OCI-LY7 (cell line): ENCODE results near the gene THSD7A.

Source experiments
- CTCF ChIP-seq: fragments of 200-600 bp; sonication (generic); conservative IDR thresholded peaks from 2 replicates; pipeline ENCODE4 v1.5.1; 2014; ENCODE audit warnings: mild to moderate bottlenecking, antibody characterized with exemption, low read length, moderate library complexity, mixed read lengths
- EZH2phosphoT487 ChIP-seq: fragments of 200-600 bp; sonication (generic); IDR thresholded peaks from 2 replicates; pipeline ENCODE4 v1.6.1; 2018; ENCODE audit warnings: low read depth, borderline replicate concordance, mild to moderate bottlenecking, mixed run types, antibody characterized with exemption, low read length, moderate library complexity, mixed read lengths

- TF ChIP-seq CTCF (no peak), EZH2phosphoT487 (no peak)
Observed at GRCh38 chr7:11379641-11380040, 452.4 kb downstream of the THSD7A start.
